ENCODE data around the gene ETV6. TPM values are rescaled to one million over a fixed set of nuclear protein-coding genes. Genes with fewer than 3 reads are reported as not detected.
A peak's percentile ranks its signal among the peaks of the same experiment; 100 is the strongest.

Gene ETV6
- total and polyA plus RNA-seq, 12 donors: 2.7 to 33.5 (median 15.2) TPM

DNA sequence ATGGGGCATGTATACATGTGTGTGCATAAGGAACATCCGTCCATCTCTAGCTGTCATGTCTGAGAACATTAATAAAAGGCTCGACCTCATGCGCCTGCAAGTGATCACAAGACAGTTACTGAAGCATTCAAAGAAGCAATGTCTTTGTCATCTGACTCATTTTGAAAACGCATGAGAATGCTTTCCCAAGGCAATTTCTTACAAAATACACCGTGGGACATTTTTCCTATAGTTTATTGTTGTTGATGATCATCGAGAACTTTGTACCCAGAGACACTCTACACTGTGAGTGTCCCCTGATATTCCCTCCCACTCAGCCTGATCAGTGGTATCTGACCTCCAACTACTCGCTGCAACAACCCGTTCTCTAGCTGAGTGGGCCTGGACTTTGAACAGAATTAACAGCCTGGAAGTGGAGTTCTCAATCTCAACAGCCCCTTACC lies 68.1 kb downstream of the ETV6 start:
- intact Hi-C loops (cut with DNase I): loop anchor here in 3 of 10 donors (5.0 kb wide), 4 partner anchors 40 to 65 kb away; no protein-coding TSS in a partner anchor
- Histone ChIP-seq H3K9me3 (no peaks in the 10 kb centered on the region), H3K27ac (peak overlapping the region in 1 of 10 donors; percentile 22), H3K4me3 (no peak overlapping the region), H3K36me3 (peaks cover 0 to 9% (median 0%) of the 10 kb centered on the region in 9 donors), H3K27me3 (no peaks in the 10 kb centered on the region), H3K4me1 (peaks cover 5 to 70% (median 34%) of the 10 kb centered on the region in 9 donors)
- WGBS, 2 donors: 70 to 73% methylated on average over 8 of the region's 8 CpGs
- no peak for DNase-seq
- no peak for ATAC-seq
- no peak for TF ChIP-seq CTCF (IDR thresholded peaks at IDR 0.05)

DNA sequence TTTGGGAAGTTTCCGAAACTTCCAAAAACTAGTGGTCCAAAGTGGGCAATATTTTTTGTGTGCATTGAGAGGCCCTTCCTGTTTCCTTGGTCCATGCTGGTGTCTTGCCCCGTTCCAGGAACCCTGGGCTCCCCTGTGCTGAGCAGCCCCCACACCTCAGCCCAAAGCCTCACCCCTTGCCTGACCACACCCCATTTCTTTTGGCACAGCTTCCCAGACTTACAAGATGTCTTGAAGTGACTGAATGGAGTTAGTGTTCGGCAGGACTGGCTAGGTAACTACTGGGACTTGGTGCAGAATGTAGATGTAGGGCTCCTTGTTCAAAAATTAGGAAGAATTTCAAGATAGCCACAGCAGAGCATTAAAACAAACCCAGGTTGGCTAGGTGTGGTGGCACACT lies 68.6 kb downstream of the ETV6 start:
- 85 to 92% methylated on average over 3 of the region's 3 CpGs for WGBS, 2 donors

DNA sequence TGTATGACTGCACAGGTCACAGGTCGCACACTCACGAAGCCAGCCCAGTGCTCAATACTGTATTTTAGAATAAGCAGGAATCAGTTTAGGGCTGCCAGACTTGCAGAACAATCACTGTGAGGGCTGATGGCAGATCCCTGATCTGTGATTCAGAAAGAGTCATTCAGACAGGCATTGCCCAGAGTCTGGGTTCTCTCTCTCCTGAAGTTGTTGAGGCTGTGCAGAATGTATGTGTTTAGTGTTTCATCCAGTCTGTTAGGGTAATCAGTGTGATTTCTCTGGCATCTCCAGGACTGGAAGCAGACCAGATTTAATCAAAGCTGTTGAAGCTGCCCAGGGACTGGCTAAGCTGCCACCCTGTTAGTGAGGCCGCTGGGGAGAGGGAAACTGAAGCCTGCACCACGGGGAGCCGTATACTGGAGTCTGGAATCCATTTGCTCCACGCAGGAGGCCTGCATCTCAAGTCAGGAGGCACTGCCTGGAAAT lies 69.3 kb downstream of the ETV6 start:
- TF ChIP-seq CTCF (IDR thresholded peaks at IDR 0.05): no peak
- Histone ChIP-seq H3K27ac (peak overlapping the region in 6 of 10 donors; percentile 29 to 76 (median 49)), H3K9me3 (no peaks in the 10 kb centered on the region), H3K27me3 (no peaks in the 10 kb centered on the region), H3K36me3 (peaks cover 0 to 9% (median 0%) of the 10 kb centered on the region in 9 donors), H3K4me1 (peaks cover 5 to 67% (median 35%) of the 10 kb centered on the region in 9 donors), H3K4me3 (no peak overlapping the region)
- WGBS, 2 donors: 52 to 68% methylated on average over 6 of the region's 6 CpGs
- DNase-seq (no peak), ATAC-seq (peak in 7 of 8 donors; percentile 12 to 87 (median 60))
- intact Hi-C loops (cut with DNase I): loop anchor here in 3 of 10 donors (5.0 kb wide), 4 partner anchors 38 to 67 kb away; no protein-coding TSS in a partner anchor

More for the DNA sequence above, 68.6 kb downstream of the ETV6 start:
- ATAC-seq: no peak
- no peak for TF ChIP-seq CTCF (IDR thresholded peaks at IDR 0.05)
- no peak for DNase-seq
- peak overlapping the region in 2 of 10 donors; percentile 29 to 52 for H3K27ac ChIP-seq
- H3K27me3 ChIP-seq: no peaks in the 10 kb centered on the region
- H3K4me3 ChIP-seq: no peak overlapping the region
- peaks cover 5 to 67% (median 34%) of the 10 kb centered on the region in 9 donors for H3K4me1 ChIP-seq
- H3K36me3 ChIP-seq: peaks cover 0 to 9% (median 0%) of the 10 kb centered on the region in 9 donors
- intact Hi-C loops (cut with DNase I): loop anchor here in 3 of 10 donors (5.0 kb wide), 4 partner anchors 39 to 66 kb away; no protein-coding TSS in a partner anchor
- H3K9me3 ChIP-seq: no peaks in the 10 kb centered on the region

DNA sequence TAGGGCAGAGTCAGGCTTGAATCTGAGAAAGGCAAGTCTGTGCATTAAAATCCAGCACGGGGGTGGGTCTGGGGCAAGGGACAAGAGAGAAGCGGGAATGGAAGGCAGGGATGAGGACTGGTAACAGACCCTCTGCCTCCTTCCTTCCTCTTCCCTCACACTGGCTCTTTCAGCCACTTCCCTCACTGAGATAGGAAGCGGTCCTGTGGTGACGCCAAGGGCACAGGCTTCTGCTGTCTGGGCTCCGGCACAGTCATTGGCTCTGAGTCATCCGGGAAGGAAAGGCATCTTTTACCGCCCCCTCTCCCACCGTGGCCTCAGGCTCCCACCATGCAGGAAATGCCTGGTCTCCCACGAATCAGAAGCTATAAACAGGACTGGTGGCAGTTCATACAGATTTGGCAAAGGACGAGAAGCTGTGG lies 70.2 kb downstream of the ETV6 start:
- ATAC-seq (peak; percentile 66 to 89 (median 82)), DNase-seq (peak; percentile 31 to 70)
- Histone ChIP-seq H3K27me3 (no peaks in the 10 kb centered on the region), H3K27ac (peak overlapping the region in 5 of 10 donors; percentile 29 to 76 (median 52)), H3K4me3 (no peak overlapping the region), H3K36me3 (peaks cover 0 to 9% (median 0%) of the 10 kb centered on the region in 9 donors), H3K9me3 (no peaks in the 10 kb centered on the region), H3K4me1 (peaks cover 5 to 69% (median 42%) of the 10 kb centered on the region in 9 donors)
- no peak for TF ChIP-seq CTCF (IDR thresholded peaks at IDR 0.05)
- intact Hi-C loops (cut with DNase I): loop anchor here in 5 of 10 donors (2.0 to 5.0 kb wide), 6 partner anchors 38 to 173 kb away; partner anchors contain the start of gene ETV6 (in 1 of the 5)
- WGBS, 2 donors: 37 to 40% methylated on average over 10 of the region's 10 CpGs
